Mesodermal cell (in vitro differentiated cells): ENCODE measurements around the gene RIMS3.
A peak's percentile ranks its signal among the peaks of the same experiment; 100 is the strongest.

ENCODE experiments used
- H3K27ac ChIP-seq: 2 replicates; pipeline ENCODE4 v1.7.0; 2013; ENCODE audit warnings: mild to moderate bottlenecking, low read depth, low read length, moderate library complexity; ENCODE audit not compliant: severe bottlenecking
- H3K36me3 ChIP-seq: 2 replicates; pipeline ENCODE4 v1.7.1; 2013; ENCODE audit warnings: mild to moderate bottlenecking, low read length, moderate library complexity; ENCODE audit not compliant: control insufficient read depth, insufficient read depth
- H3K4me1 ChIP-seq: one replicate; pipeline ENCODE4 v1.7.1; 2013; ENCODE audit warnings: mild to moderate bottlenecking, low read length; ENCODE audit not compliant: insufficient read depth, control insufficient read depth, poor library complexity, severe bottlenecking
- H3K4me3 ChIP-seq: 2 replicates; pipeline ENCODE4 v1.7.0; 2013; ENCODE audit warnings: low read length, control low read depth, mild to moderate bottlenecking; ENCODE audit not compliant: insufficient read depth, poor library complexity, severe bottlenecking; ENCODE audit errors: extremely low read depth
- H3K9me3 ChIP-seq: 2 replicates; pipeline ENCODE4 v1.7.1; 2013; ENCODE audit warnings: mild to moderate bottlenecking, low read length, moderate library complexity; ENCODE audit not compliant: control insufficient read depth
- WGBS, 2 experiments: methylation state at CpG; one replicate each; pipeline ENCODE4 v1.1.5; 2013; ENCODE audit warnings: missing lambda C conversion rate in 2 of 2; ENCODE audit not compliant: insufficient coverage in 2 of 2; 5-methylcytosine and 5-hydroxymethylcytosine counted together

Gene RIMS3

DNA sequence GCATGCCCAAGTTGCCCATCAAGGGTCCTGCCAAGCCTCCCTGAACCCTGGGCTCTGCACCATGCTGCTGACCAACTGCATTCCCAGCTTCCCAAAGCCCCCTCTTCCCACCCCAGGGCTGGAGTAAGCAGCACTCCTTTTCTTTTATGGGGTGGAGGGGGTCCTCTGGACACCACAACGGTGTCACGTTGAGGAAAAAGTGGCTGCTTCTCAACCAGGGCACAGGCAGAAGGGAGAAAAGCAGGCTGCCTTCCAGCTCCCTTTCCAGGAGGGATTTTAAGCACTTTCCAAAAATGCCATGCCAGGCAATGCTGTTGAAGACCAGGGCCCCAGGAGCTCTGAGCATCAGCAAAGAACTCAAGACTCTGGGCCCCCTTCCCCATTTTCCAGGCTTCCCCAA, 691 bp downstream of the RIMS3 start:
- Histone ChIP-seq H3K4me1 (peaks cover 8% of the 10 kb centered on the region), H3K4me3 (peak overlapping the region; percentile 55), H3K9me3 (no peaks in the 10 kb centered on the region), H3K36me3 (no peaks in the 10 kb centered on the region), H3K27ac (no peak overlapping the region)
- WGBS, 2 experiments: 10 to 19% methylated on average over 2 of the region's 2 CpGs

DNA sequence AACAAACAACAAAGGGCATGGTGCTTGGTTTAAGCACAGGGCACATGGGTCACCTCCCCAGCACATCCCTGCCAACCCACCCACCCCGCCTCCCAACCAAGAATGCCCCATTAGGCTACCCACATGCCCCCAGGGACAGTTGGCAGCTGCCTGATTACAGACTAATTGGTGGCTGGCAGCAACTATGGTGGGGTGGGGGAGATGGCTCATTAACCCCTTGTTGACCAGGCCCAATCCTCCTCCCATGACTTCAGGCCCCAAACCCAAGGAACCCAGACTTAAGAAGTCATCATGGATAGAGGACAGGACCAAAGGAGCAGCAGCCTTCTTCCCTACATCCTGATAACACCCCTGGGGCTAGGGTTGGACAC, 1.3 kb downstream of the RIMS3 start:
- Histone ChIP-seq H3K27ac (no peak overlapping the region), H3K4me1 (peaks cover 14% of the 10 kb centered on the region), H3K9me3 (no peaks in the 10 kb centered on the region), H3K4me3 (no peak overlapping the region), H3K36me3 (no peaks in the 10 kb centered on the region)
- no CpG with 5 or more reads among the region's 1 CpG for WGBS, 2 experiments

DNA sequence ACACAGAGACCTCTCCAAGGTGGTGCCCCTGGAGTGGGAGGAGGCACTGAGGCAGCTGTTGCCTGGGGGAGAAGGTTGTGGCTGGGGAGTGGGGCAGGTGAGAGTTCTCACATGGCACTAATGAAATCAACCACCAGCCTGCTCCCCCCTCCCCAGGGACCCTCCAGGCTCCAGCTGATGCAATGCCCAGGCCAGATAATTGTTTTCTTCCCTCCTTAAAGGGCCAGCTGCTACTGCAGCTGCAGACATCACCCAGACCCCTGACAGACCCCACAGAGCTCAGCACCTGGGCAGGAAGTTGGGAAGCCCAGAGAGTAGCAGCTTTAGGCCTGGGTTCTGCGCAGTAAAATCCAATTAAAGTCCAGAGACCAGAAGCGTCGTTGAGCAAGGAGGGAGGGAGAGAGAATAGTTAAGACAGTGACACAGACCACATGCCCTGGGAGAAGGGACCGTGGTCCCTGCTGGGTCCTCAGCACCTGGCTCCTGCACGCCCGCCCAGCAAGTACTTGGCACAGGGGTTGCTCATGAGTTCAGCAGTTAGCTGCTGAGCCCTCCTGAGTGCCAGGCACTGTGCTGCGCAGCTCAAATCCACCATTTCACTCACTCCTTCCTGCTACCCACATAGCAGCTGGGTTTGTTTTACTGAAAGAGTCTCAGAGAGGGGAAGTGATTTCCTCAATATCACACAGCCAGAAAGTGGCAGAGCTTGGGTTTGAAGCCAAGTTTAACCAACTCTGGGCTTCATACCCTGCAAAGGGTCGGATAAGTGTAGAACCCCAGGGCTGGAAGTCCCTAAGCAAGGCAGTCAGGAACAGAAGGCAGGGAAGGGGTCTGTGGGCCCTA, 1.9 kb downstream of the RIMS3 start:
- H3K9me3 ChIP-seq: no peaks in the 10 kb centered on the region
- peaks cover 14% of the 10 kb centered on the region for H3K4me1 ChIP-seq
- WGBS, 2 experiments: 72 to 80% methylated on average over 7 of the region's 8 CpGs
- no peaks in the 10 kb centered on the region for H3K36me3 ChIP-seq
- peak overlapping the region; percentile 6 for H3K27ac ChIP-seq
- H3K4me3 ChIP-seq: no peak overlapping the region

DNA sequence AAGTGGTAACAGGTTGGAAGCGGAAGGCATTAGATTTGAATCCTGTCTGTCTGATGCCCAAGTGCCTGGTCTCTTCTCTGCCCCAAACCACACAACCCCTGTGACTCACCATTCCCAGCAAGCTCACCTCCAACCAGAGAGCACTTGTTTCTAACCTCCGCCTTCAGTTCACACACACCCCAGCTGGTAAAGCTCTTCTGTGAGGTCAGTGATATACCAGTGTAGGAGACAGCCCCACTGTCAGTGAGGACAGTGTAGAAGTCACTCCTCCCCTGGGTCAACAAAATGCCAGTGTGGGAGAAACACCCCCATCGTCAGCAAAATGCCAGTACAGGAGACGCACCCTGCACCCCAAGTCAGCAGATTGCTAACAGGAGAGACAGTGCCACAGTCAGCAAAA, 2.6 kb downstream of the RIMS3 start:
- peaks cover 14% of the 10 kb centered on the region for H3K4me1 ChIP-seq
- H3K4me3 ChIP-seq: no peak overlapping the region
- peak overlapping the region; percentile 6 for H3K27ac ChIP-seq
- H3K36me3 ChIP-seq: no peaks in the 10 kb centered on the region
- WGBS, 2 experiments: 85 to 87% methylated on average over 3 of the region's 4 CpGs
- H3K9me3 ChIP-seq: no peaks in the 10 kb centered on the region

DNA sequence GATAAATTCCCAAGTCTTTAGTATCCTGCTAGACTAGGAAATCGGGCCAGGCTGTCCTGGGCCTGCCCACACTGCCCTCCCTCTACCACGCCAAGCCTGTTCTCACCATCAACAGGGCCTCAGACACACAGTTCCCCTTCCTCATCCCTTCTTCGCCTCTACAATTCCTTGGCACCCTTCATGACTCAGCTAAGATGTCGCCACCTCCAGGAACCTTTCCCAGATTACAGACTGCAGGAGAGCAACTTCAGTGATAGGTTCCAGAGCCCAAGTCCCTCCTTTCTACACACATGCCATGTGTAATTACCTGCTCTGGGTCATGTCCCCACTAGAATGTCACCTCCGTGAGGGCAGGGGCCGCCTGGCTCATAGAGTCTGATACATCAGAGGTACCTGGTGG, 3.3 kb downstream of the RIMS3 start:
- Histone ChIP-seq H3K9me3 (no peaks in the 10 kb centered on the region), H3K27ac (no peak overlapping the region), H3K4me3 (no peak overlapping the region), H3K4me1 (peaks cover 14% of the 10 kb centered on the region), H3K36me3 (no peaks in the 10 kb centered on the region)
- 80 to 81% methylated on average over 4 to 6 of the region's 6 CpGs for WGBS, 2 experiments

DNA sequence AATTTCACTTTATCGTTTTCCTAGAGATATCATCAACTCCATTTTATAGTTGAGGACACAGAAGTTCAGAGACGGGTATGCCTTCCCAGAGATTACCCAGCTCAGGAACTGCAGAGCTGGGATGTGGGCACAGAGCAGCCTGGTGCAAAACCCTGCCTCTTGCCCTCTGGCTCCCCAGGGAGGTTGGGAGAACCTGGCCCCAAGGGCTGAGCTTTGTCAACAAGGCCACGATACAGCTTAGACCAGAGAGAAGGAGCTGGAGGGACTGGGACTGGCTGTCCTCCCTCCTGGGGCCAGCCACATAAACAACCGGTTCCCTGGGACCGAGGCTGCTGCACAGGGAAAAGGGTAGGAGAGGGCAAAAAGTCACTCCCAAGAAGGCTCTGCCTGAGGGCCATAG, 3.8 kb downstream of the RIMS3 start:
- H3K4me3 ChIP-seq: no peak overlapping the region
- H3K4me1 ChIP-seq: peaks cover 14% of the 10 kb centered on the region
- no peaks in the 10 kb centered on the region for H3K36me3 ChIP-seq
- H3K9me3 ChIP-seq: no peaks in the 10 kb centered on the region
- 85 to 86% methylated on average over 4 of the region's 5 CpGs for WGBS, 2 experiments
- no peak overlapping the region for H3K27ac ChIP-seq

DNA sequence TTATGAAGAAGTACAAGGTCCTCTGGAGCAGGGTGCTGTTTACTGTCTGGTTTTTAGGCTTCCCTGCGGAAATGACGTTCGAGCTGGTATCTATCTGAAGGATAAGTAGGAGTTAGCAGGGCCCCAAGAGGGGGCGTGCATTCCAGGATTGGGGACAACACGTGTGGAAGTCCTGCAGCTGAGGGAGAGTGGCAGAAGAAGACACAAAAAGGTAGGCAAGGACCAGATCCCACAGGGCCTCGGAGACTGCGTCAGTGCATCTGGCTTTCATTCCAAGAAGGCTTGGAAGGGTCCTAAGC, 5.9 kb downstream of the RIMS3 start:
- Histone ChIP-seq H3K4me3 (no peak overlapping the region), H3K36me3 (no peaks in the 10 kb centered on the region), H3K4me1 (peaks cover 12% of the 10 kb centered on the region), H3K9me3 (no peaks in the 10 kb centered on the region), H3K27ac (peak overlapping the region; percentile 3)
- WGBS, 2 experiments: 78 to 80% methylated on average over 5 to 7 of the region's 7 CpGs

DNA sequence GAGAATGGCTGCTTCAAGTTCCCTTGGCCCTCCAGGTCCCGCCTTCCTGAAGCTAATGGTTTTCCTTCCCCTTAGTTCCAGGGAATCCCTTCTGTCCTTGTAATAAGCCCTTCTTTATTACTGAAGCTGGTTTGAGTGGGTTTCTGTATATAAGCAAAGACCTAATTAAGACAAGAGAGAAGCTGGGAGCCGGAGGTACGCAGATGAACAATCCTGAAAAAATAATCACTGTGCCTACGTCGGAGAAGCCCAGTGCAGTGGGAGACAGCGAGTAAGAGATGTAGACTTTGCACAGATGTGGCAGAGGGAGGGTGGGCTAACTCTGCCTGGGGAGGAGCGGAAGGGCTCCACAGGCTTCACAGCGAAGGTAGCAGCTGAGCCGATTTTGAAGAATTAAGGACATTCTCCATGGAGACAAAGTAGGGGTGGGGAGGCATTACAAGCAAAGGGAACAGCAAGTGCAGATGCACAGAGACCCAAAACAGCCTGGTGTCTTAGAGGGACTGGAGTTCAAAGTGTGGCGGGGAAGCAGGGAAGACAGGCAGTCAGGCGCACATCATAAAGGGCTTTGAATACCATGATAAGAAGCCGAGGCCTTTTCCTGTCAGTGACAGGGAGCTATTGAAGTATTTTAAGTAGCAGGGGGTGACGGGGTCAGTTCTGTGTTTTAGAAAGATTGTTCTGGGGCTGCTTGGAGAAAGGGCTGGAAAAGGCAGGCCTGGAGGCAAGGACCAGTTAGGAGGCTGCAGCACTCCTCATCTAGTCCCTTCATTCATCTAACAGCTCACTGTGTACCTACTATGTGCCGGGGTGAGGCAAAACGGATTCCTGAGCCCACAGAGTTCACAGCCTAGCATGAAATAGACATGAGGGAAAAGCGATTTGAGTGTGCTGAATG, 6.5 kb downstream of the RIMS3 start:
- WGBS, 2 experiments: 87% methylated on average over 13 to 14 of the region's 16 CpGs
- Histone ChIP-seq H3K4me1 (peaks cover 12% of the 10 kb centered on the region), H3K9me3 (no peaks in the 10 kb centered on the region), H3K36me3 (no peaks in the 10 kb centered on the region), H3K4me3 (no peak overlapping the region), H3K27ac (peak overlapping the region; percentile 3)

DNA sequence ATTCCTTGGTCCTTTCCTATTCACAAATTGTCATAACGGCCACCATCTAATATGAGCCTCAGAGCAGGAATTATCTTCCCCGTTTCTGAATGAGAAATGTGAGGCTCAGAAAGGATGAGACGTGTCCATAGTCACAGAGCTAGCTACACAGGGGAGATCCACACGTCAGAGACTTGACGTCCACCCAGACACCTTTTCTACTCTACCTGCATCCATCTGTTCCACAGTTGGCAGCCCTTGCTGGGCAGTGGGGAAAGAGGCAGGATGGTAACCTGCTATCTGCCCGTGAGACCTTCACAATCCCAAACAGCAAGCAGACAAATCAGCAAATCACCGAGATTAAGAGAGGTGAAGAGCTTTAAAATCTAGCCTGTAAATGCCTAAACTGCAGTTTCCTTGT, 8.4 kb downstream of the RIMS3 start:
- no peaks in the 10 kb centered on the region for H3K9me3 ChIP-seq
- peaks cover 7% of the 10 kb centered on the region for H3K4me1 ChIP-seq
- 90 to 100% methylated on average over 2 of the region's 7 CpGs for WGBS, 2 experiments
- no peak overlapping the region for H3K4me3 ChIP-seq
- H3K36me3 ChIP-seq: no peaks in the 10 kb centered on the region
- H3K27ac ChIP-seq: no peak overlapping the region

DNA sequence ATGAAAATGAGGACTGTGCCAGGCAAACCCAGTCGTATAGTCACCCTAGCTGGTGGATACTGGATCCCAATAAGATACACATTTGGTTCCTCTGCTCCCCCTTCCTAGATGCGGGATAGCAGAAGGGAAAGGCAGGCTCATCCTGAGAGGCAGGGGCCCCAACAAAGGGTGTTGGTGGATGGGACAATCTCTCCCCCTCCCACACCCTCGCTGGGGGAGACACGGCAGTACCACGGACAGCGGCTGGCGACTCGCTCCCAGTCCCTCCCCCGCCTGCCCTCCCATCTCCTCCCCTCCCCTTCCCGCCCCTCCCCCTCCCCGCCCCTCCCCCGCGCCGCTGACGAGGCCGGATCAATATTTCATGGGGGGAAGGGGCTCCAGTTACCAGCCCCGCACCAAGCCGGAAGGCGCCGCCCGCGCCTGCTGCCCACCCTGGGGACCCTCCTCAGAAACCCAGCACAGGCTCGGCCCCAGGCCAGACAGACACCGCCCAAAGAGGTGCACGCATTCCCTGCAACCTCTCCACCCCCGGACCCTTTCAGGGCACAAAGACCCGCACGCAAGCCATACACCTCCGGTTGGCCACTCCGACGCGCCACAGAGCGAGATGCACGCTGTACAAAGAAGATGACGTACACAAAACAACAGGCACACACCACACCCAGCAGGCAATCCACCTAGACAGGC, 11.5 kb downstream of the RIMS3 start:
- no peak overlapping the region for H3K27ac ChIP-seq
- H3K4me3 ChIP-seq: peak overlapping the region; percentile 18
- H3K4me1 ChIP-seq: no peaks in the 10 kb centered on the region
- 13 to 19% methylated on average over 11 to 17 of the region's 35 CpGs for WGBS, 2 experiments
- H3K36me3 ChIP-seq: no peaks in the 10 kb centered on the region
- H3K9me3 ChIP-seq: no peaks in the 10 kb centered on the region
